ENCODE data around the gene RAP1B. TPM values are rescaled to one million over a fixed set of nuclear protein-coding genes. Genes with fewer than 3 reads are reported as not detected.

Gene RAP1B
- total RNA-seq, 2 donors from 2014 or later, result 158 to 238 TPM

DNA sequence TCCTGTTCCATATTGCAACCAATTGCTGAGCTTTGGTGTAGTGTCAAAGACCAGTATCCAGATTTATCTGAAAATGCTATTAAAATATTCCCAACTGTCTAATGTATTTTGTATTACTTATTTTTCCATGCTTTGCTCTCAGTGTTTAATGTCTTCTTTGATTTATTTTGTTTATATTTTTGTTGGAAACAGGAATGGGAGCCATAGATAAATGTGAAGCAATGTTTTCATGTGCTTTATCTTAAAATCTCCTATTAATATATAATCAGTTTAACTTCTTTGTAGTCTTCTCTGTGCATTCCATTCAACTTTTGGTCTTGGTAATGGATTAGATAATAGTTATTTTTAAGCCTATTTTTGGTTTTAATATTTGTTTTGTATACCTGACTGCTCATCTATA is 8.8 kb downstream of the RAP1B start:
- no peak overlapping the region for H3K27ac Mint-ChIP-seq

DNA sequence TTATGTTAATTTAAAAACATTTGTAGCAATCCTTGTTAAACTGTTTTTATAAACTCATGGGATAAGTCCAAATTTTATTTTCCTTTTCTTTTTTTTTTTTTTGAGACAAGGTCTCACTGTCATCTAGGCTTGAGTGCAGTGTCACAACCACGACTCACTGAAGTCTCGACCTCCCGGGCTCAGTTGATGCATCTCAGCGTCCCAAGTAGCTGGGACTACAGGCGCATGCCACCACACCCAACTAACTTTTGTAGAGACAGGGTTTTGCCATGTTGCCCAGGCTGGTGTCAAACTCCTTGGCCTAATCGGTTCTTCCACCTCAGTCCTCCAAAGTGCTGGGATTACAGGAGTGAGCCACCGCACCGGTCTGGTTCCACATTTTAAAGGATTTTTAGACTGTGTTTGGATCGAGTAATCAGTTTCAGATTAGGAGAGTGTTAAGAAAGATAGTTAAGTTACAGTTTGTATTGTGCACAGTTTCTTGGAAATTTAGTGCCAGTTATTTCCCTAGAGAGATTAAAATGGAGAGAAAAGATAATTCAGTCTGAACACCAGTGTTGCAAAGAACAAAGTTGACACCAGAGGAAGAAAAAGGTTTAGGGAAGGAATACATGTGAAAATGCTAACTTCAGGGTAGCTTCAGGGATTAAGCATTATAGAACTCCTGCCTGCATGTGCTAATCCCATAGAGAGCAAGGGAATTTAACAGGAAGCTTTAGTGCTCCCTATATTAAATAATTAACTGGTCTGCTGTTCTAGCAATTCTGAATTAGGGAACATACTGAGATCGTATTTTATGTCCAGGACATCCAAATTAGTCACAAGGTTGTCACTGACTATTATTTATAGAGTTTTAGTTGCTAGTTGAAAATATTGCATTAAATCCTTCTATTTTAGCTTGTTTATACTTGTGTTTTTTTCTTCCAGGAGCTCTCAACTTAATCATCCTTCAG is 10.1 kb downstream of the RAP1B start:
- H3K27me3 Mint-ChIP-seq, result no peaks in the 10 kb centered on the region
- no peaks in the 10 kb centered on the region for H3K9me3 Mint-ChIP-seq
- peak overlapping the region; percentile 44 for H3K4me3 Mint-ChIP-seq
- H3K27ac Mint-ChIP-seq, result peak overlapping the region; percentile 42
- H3K36me3 Mint-ChIP-seq (ENCODE audit: low read depth), result peaks cover 98% of the 10 kb centered on the region
- peaks cover 54% of the 10 kb centered on the region for H3K4me1 Mint-ChIP-seq
- ATAC-seq (replicated peaks), result no peak

More for the DNA sequence above, 8.8 kb downstream of the RAP1B start:
- H3K4me1 Mint-ChIP-seq, result peaks cover 56% of the 10 kb centered on the region
- no peaks in the 10 kb centered on the region for H3K9me3 Mint-ChIP-seq
- no peaks in the 10 kb centered on the region for H3K27me3 Mint-ChIP-seq
- ATAC-seq (replicated peaks), result no peak
- peak overlapping the region; percentile 44 for H3K4me3 Mint-ChIP-seq
- H3K36me3 Mint-ChIP-seq (ENCODE audit: low read depth), result peaks cover 98% of the 10 kb centered on the region

DNA sequence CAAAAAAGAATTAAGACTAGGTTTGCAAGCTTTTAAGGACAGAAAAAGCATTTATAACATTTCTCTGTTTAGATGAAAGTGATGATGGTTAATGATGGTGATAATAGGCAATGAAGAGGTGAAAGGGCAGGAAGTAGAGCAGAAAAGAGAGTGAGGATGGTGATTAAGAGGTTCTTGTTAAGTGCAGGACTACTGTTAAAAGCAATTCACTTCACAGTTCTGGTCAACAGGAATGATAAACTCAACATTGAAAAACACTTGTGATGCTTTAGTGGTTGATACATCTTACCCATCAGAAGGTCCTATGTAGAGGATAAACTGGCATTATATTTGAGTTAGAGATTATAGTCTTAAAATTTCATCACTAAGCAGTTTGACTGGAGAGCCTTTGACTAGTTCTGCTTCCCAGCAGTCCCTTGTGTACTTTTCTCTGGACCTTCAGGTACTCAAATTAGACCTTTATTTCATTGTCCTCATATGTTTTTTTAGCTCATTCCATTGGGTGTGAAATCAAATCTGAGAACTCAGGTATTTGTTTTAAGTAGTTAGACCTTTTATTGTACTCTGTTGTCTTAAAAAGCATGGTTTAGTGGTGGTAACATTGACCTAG is 10.9 kb downstream of the RAP1B start:
- peak; percentile 29 for ATAC-seq (replicated peaks)
- Mint-ChIP-seq H3K4me3 (peak overlapping the region; percentile 44), H3K36me3 (ENCODE audit: low read depth) (peaks cover 99% of the 10 kb centered on the region), H3K27me3 (no peaks in the 10 kb centered on the region), H3K9me3 (no peaks in the 10 kb centered on the region), H3K27ac (peak overlapping the region; percentile 42), H3K4me1 (peaks cover 56% of the 10 kb centered on the region)

DNA sequence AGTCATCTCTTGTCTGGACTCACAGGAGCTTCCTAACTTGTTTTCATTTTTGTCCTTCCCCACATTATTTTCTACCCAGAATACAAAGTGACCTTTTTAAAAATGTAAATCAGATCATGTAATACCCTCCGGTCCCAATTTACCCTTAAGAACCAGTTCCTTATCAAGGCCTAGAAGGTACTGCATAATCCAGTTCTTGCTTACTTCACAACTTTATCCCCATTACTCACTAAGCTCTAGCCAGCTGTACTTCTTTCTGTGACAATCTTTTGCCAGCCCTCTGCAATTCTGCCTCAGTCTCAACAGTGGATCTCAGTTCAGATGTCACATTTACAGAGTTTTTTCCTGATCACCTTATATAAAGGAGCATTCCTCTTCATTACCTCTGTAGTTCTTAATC is 11.6 kb downstream of the RAP1B start:
- peak; percentile 40 for ATAC-seq (replicated peaks)
- H3K27ac Mint-ChIP-seq, result peak overlapping the region; percentile 42
- H3K9me3 Mint-ChIP-seq, result peaks cover 4% of the 10 kb centered on the region
- peaks cover 99% of the 10 kb centered on the region for H3K36me3 Mint-ChIP-seq (ENCODE audit: low read depth)
- no peaks in the 10 kb centered on the region for H3K27me3 Mint-ChIP-seq
- H3K4me1 Mint-ChIP-seq, result peaks cover 63% of the 10 kb centered on the region
- H3K4me3 Mint-ChIP-seq, result peak overlapping the region; percentile 44

DNA sequence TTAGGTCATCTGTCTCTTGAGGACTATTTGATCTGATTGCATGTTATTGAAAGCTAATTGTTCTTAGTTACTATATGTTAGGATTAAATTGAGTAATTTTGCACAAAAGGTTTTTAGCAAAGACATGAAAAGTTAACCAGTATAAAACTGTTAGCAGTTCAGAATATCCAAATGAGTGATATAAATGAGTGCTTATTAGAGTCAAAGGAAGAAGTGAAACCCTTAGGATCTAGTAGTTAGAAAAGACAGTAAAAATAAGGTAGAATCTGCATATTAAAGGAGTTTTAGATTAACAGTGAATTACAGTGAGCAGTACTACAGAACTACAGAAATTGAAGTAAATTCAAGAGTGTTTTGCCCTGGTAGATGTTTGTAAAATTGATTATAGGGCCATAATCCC is 12.4 kb downstream of the RAP1B start:
- Mint-ChIP-seq H3K27me3 (no peaks in the 10 kb centered on the region), H3K36me3 (ENCODE audit: low read depth) (peaks cover 99% of the 10 kb centered on the region), H3K9me3 (peaks cover 6% of the 10 kb centered on the region), H3K4me1 (peaks cover 64% of the 10 kb centered on the region), H3K4me3 (peak overlapping the region; percentile 44), H3K27ac (peak overlapping the region; percentile 42)
- ATAC-seq (replicated peaks), result no peak

DNA sequence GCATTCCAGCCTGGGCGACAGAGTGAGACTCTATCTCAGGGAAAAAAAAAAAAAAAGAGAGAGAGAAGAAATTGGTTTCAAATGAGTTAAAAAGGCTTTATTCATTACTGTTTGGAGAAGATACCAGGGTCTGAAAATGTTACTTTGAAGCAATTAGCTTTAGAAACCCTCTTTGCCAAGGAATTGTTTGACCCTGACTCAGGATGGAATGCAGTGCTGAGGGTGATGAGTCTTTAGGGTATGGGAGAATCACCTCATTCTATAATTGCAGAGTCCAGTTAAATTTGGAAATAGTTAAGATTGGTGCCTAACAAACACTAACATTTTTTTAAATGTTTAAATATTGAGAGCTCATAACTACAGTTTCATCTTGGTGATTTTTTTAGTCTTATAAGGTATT is 13.3 kb downstream of the RAP1B start:
- Mint-ChIP-seq H3K36me3 (ENCODE audit: low read depth) (peaks cover 98% of the 10 kb centered on the region), H3K4me1 (peaks cover 61% of the 10 kb centered on the region)

DNA sequence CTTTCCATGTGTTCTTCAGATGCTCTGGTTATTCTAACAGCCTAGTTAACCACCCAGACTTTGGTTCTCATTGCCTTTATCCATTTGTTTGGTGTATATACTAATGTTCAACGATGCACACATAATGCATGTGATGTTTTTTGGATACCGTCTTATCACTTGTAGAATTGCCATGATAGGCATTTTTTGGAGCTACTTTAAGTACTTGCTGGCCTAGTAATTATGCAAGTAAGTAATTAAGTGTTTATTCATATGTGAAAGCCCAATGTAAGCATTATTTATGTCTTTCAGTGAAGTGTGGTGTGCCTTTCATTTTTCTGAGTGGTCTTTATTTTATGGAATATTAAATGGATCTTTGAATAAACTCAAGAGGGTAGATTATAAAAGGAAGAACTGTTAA is 14.2 kb downstream of the RAP1B start:
- peak overlapping the region; percentile 38 for H3K27ac Mint-ChIP-seq
- H3K27me3 Mint-ChIP-seq, result no peaks in the 10 kb centered on the region
- peak overlapping the region; percentile 20 for H3K4me3 Mint-ChIP-seq
- peaks cover 59% of the 10 kb centered on the region for H3K4me1 Mint-ChIP-seq
- H3K9me3 Mint-ChIP-seq, result peaks cover 6% of the 10 kb centered on the region
- H3K36me3 Mint-ChIP-seq (ENCODE audit: low read depth), result peaks cover 96% of the 10 kb centered on the region
- no peak for ATAC-seq (replicated peaks)

More for the DNA sequence above, 13.3 kb downstream of the RAP1B start:
- ATAC-seq (replicated peaks), result no peak
- H3K9me3 Mint-ChIP-seq, result peaks cover 6% of the 10 kb centered on the region
- H3K27me3 Mint-ChIP-seq, result no peaks in the 10 kb centered on the region
- H3K4me3 Mint-ChIP-seq, result peak overlapping the region; percentile 44
- no peak overlapping the region for H3K27ac Mint-ChIP-seq

DNA sequence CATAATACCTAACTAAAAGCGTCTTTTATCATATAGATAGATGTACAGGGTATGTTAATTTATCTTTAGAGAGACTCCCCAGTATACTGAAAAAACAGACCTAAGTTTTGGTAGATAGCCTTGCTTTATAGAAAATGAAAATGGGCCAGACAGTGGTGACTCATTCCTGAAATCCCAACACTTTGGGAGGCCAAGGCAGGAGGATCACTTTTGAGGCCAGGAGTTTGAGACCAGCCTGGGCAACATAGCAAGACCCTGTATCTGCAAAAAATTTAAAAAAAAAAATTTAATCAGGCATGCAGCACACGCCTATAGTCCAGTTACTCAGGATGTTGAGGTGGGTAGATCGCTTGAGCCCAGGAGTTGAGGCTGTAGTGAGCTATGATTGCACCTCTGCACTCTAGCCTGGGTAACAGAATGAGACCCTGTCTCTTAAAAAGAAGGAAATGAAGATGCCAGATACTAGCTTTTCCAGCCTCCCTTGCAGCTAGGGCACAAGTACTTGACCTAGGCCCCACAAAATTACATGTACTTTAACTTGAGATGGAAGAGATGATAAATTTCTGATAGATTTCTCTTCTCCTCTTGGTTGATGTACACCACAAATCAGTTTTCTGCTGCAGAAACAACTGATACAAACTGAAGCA is 17.1 kb downstream of the RAP1B start:
- H3K4me1 Mint-ChIP-seq, result peaks cover 54% of the 10 kb centered on the region

DNA sequence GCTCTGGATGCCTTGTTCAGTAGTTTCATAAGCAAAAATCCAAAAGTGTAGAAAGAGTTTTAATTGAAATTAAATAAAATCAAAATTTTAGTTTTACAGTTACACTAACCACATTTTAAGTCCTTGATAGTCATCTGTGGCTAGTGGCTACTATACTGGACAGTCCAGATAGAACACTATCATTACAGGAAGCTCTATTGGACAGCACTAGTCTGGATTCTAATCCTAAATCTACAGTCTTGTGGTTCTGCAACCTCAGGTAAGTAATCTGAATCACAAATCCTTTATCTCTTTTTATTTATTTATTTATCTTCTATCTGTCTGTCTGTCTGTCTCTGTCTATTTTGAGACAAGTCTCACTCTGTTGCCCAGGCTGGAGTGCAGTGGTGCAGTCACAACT is 18.0 kb downstream of the RAP1B start:
- Mint-ChIP-seq H3K36me3 (ENCODE audit: low read depth) (peaks cover 95% of the 10 kb centered on the region), H3K9me3 (peaks cover 6% of the 10 kb centered on the region), H3K4me1 (peaks cover 52% of the 10 kb centered on the region), H3K27ac (peak overlapping the region; percentile 48), H3K4me3 (peak overlapping the region; percentile 43), H3K27me3 (no peaks in the 10 kb centered on the region)
- ATAC-seq (replicated peaks), result no peak

More for the DNA sequence above, 17.1 kb downstream of the RAP1B start:
- Mint-ChIP-seq H3K9me3 (peaks cover 6% of the 10 kb centered on the region), H3K27ac (no peak overlapping the region), H3K4me3 (no peak overlapping the region), H3K36me3 (ENCODE audit: low read depth) (peaks cover 95% of the 10 kb centered on the region), H3K27me3 (no peaks in the 10 kb centered on the region)
- ATAC-seq (replicated peaks), result no peak

DNA sequence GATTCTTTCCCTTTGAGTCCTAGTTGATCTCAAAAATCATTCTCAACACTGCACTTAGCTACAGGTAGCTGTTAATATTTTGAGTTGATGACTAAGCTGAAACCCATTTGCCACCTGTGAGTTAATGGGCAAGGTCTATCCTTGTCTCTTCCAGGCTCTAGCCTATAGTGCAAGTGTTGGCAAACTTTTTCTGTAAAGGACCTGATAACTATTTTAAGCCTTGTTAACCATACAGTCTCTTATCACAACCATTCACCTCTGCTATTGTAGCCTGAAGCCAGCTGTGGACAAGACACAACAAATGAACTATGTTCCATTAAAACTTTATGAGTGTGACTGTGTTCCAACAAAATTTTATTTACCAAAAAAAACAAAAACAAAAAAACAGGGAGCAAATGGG is 19.4 kb downstream of the RAP1B start:
- peak; percentile 32 for ATAC-seq (replicated peaks)

DNA sequence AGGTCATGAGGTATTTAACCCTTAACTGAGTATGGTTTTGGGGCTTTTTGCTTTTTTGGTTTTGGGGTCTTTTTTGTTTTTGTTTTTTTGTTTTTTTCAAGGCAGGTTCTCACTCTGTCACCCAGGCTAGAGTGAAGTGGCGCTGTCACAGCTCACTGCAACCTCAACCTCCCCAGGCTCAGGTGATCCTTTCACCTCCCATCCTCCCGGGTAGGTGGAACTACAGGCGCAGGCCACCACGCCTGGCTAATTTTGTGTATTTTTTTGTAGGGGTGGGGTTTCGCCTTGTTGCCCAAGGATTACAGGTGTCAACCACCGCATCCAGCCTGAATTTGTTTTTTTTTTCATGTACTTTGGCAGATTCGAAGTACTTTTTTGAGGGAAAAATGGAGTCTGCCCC is 19.9 kb downstream of the RAP1B start:
- Mint-ChIP-seq H3K4me1 (peaks cover 58% of the 10 kb centered on the region), H3K9me3 (peaks cover 6% of the 10 kb centered on the region), H3K27ac (no peak overlapping the region), H3K27me3 (no peaks in the 10 kb centered on the region), H3K4me3 (peak overlapping the region; percentile 41), H3K36me3 (ENCODE audit: low read depth) (peaks cover 92% of the 10 kb centered on the region)
- no peak for ATAC-seq (replicated peaks)

More for the DNA sequence above, 19.4 kb downstream of the RAP1B start:
- Mint-ChIP-seq H3K4me3 (peak overlapping the region; percentile 41), H3K9me3 (peaks cover 6% of the 10 kb centered on the region), H3K4me1 (peaks cover 60% of the 10 kb centered on the region), H3K36me3 (ENCODE audit: low read depth) (peaks cover 95% of the 10 kb centered on the region), H3K27me3 (no peaks in the 10 kb centered on the region), H3K27ac (no peak overlapping the region)

DNA sequence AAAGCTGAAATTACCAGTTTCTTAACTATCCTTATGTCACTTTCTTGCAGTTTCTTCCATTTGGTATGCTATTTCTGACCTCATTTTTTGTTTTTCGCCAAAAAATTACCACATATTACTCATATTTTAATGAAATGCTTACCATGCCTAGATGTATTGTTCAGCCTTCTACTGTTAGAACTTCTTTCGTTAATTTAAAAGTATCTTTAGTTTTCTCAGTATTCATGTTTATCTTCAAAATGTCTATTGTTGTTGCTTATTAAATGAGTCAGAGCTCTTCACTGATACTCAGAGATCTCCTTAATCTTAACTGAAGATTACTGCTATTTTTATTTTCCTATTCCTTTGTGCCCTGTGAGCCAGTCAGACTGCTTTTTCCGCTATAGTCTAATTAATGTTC is 20.5 kb downstream of the RAP1B start:
- peak overlapping the region; percentile 41 for H3K27ac Mint-ChIP-seq
- peaks cover 58% of the 10 kb centered on the region for H3K4me1 Mint-ChIP-seq
- ATAC-seq (replicated peaks), result peak; percentile 55
- H3K36me3 Mint-ChIP-seq (ENCODE audit: low read depth), result peaks cover 92% of the 10 kb centered on the region
- peak overlapping the region; percentile 41 for H3K4me3 Mint-ChIP-seq
- peaks cover 6% of the 10 kb centered on the region for H3K9me3 Mint-ChIP-seq
- H3K27me3 Mint-ChIP-seq, result no peaks in the 10 kb centered on the region

DNA sequence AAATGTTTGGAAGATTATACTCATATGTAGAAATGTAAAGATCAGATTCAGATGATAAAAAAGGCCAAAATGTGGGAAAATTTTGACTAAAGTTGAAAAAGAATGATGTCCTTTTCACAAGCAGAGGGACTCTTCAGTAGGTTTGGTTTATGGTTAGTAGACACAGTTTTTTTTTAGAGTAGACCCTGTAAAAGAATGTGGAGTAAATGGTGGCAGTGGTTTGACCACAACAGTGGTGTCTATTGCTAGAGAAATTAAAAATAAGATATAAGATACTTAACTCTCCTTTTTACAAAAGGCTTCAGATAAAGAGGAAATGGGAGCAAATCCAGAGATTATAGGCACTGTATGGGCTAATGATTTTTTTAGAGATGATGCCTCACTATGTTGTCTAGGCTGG is 21.8 kb downstream of the RAP1B start:
- Mint-ChIP-seq H3K4me1 (peaks cover 49% of the 10 kb centered on the region), H3K36me3 (ENCODE audit: low read depth) (peaks cover 81% of the 10 kb centered on the region), H3K9me3 (no peaks in the 10 kb centered on the region), H3K27ac (peak overlapping the region; percentile 53), H3K27me3 (no peaks in the 10 kb centered on the region), H3K4me3 (no peak overlapping the region)
- no peak for ATAC-seq (replicated peaks)

Measured in activated T-helper 17 cell treated with anti-CD3 and anti-CD28 coated beads, Interleukin-2, amount 50 U/mL, for 72 hours (primary cell).